Measurements from ENCODE around the gene JAML. TPM values are rescaled to one million over a fixed set of nuclear protein-coding genes. Genes with fewer than 3 reads are reported as not detected.

Gene JAML
- total and polyA plus RNA-seq, 2 experiments from 2014 or later = 0.56 to 1.0 TPM

GRCh38 chr11:118164885-118165284, 59.9 kb downstream of the JAML start (continued):
- TF ChIP-seq POLR2AphosphoS5 (IDR thresholded peaks at IDR 0.05; ENCODE audit: low read depth) (no peak), ZNF114 (CRISPR knock-in tag; IDR thresholded peaks at IDR 0.05) (no peak), EZH2phosphoT487 (IDR thresholded peaks at IDR 0.05; ENCODE audit: unreplicated experiment) (no peak)
- TF ChIP-seq, protein P1, sequence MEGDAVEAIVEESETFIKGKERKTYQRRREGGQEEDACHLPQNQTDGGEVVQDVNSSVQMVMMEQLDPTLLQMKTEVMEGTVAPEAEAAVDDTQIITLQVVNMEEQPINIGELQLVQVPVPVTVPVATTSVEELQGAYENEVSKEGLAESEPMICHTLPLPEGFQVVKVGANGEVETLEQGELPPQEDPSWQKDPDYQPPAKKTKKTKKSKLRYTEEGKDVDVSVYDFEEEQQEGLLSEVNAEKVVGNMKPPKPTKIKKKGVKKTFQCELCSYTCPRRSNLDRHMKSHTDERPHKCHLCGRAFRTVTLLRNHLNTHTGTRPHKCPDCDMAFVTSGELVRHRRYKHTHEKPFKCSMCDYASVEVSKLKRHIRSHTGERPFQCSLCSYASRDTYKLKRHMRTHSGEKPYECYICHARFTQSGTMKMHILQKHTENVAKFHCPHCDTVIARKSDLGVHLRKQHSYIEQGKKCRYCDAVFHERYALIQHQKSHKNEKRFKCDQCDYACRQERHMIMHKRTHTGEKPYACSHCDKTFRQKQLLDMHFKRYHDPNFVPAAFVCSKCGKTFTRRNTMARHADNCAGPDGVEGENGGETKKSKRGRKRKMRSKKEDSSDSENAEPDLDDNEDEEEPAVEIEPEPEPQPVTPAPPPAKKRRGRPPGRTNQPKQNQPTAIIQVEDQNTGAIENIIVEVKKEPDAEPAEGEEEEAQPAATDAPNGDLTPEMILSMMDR (conservative IDR thresholded peaks at IDR 0.05; ENCODE audit: low read depth in 2 of 2) = no peak

GRCh38 chr11:118163494-118163893, 61.3 kb downstream of the JAML start:
- no peak for ATAC-seq
- peaks cover 32% of the 10 kb centered on the region for H3K27me3 ChIP-seq (ENCODE audit: insufficient read depth)
- H3K27ac Mint-ChIP-seq = no peak overlapping the region
- TF ChIP-seq JUNB (IDR thresholded peaks at IDR 0.05; ENCODE audit: unreplicated experiment) (no peak), ZNF114 (CRISPR knock-in tag; IDR thresholded peaks at IDR 0.05) (no peak), CREB1 (CRISPR knock-in tag; IDR thresholded peaks at IDR 0.05; ENCODE audit: low read depth) (no peak), POLR2AphosphoS5 (IDR thresholded peaks at IDR 0.05; ENCODE audit: low read depth) (no peak), ZNF331 (CRISPR knock-in tag; IDR thresholded peaks at IDR 0.05; ENCODE audit: low read depth) (no peak), NANOG (IDR thresholded peaks at IDR 0.05; ENCODE audit: borderline replicate concordance) (no peak), EZH2 (IDR thresholded peaks at IDR 0.05; ENCODE audit: low read depth, unreplicated experiment) (no peak), ETS1 (IDR thresholded peaks at IDR 0.05) (no peak)
- TF ChIP-seq, protein P2, sequence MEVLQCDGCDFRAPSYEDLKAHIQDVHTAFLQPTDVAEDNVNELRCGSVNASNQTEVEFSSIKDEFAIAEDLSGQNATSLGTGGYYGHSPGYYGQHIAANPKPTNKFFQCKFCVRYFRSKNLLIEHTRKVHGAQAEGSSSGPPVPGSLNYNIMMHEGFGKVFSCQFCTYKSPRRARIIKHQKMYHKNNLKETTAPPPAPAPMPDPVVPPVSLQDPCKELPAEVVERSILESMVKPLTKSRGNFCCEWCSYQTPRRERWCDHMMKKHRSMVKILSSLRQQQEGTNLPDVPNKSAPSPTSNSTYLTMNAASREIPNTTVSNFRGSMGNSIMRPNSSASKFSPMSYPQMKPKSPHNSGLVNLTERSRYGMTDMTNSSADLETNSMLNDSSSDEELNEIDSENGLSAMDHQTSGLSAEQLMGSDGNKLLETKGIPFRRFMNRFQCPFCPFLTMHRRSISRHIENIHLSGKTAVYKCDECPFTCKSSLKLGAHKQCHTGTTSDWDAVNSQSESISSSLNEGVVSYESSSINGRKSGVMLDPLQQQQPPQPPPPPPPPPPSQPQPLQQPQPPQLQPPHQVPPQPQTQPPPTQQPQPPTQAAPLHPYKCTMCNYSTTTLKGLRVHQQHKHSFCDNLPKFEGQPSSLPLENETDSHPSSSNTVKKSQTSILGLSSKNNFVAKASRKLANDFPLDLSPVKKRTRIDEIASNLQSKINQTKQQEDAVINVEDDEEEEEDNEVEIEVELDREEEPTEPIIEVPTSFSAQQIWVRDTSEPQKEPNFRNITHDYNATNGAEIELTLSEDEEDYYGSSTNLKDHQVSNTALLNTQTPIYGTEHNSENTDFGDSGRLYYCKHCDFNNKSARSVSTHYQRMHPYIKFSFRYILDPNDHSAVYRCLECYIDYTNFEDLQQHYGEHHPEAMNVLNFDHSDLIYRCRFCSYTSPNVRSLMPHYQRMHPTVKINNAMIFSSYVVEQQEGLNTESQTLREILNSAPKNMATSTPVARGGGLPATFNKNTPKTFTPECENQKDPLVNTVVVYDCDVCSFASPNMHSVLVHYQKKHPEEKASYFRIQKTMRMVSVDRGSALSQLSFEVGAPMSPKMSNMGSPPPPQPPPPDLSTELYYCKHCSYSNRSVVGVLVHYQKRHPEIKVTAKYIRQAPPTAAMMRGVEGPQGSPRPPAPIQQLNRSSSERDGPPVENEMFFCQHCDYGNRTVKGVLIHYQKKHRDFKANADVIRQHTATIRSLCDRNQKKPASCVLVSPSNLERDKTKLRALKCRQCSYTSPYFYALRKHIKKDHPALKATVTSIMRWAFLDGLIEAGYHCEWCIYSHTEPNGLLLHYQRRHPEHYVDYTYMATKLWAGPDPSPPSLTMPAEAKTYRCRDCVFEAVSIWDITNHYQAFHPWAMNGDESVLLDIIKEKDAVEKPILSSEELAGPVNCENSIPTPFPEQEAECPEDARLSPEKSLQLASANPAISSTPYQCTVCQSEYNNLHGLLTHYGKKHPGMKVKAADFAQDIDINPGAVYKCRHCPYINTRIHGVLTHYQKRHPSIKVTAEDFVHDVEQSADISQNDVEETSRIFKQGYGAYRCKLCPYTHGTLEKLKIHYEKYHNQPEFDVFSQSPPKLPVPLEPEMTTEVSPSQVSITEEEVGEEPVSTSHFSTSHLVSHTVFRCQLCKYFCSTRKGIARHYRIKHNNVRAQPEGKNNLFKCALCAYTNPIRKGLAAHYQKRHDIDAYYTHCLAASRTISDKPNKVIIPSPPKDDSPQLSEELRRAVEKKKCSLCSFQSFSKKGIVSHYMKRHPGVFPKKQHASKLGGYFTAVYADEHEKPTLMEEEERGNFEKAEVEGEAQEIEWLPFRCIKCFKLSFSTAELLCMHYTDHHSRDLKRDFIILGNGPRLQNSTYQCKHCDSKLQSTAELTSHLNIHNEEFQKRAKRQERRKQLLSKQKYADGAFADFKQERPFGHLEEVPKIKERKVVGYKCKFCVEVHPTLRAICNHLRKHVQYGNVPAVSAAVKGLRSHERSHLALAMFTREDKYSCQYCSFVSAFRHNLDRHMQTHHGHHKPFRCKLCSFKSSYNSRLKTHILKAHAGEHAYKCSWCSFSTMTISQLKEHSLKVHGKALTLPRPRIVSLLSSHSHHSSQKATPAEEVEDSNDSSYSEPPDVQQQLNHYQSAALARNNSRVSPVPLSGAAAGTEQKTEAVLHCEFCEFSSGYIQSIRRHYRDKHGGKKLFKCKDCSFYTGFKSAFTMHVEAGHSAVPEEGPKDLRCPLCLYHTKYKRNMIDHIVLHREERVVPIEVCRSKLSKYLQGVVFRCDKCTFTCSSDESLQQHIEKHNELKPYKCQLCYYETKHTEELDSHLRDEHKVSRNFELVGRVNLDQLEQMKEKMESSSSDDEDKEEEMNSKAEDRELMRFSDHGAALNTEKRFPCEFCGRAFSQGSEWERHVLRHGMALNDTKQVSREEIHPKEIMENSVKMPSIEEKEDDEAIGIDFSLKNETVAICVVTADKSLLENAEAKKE (CRISPR knock-in tag; IDR thresholded peaks at IDR 0.05) = no peak
- TF ChIP-seq, protein P1 (conservative IDR thresholded peaks at IDR 0.05; ENCODE audit: low read depth in 2 of 2) = no peak

More at GRCh38 chr11:118163494-118163893, 61.3 kb downstream of the JAML start:
- peaks cover 16% of the 10 kb centered on the region for H3K27me3 Mint-ChIP-seq (ENCODE audit: insufficient read depth, low read depth, poor library complexity)
- Histone ChIP-seq H2AFZ (no peak overlapping the region), H3F3A (replicated peaks; ENCODE audit: low read depth) (no peaks in the 10 kb centered on the region), H3K79me2 (replicated peaks; ENCODE audit: insufficient read depth) (no peaks in the 10 kb centered on the region), H3K9me2 (ENCODE audit: insufficient read depth) (no peaks in the 10 kb centered on the region), H3K4me3 (no peak overlapping the region), H4K20me1 (replicated peaks; ENCODE audit: insufficient read depth) (no peaks in the 10 kb centered on the region), H3K36me3 (ENCODE audit: insufficient read depth) (no peaks in the 10 kb centered on the region), H3K4me2 (no peak overlapping the region), H3K27ac (ENCODE audit: low read depth) (no peak overlapping the region), H3K4me1 (ENCODE audit: insufficient read depth) (no peaks in the 10 kb centered on the region)
- no peaks in the 10 kb centered on the region for H3K9me3 Mint-ChIP-seq
- DNase-seq (ENCODE audit: low spot score) = no peak
- peaks cover 8% of the 10 kb centered on the region; the same call in 2 of the 3 replicates for H3K4me1 Mint-ChIP-seq
- H3K4me3 Mint-ChIP-seq = no peak overlapping the region
- H3K36me3 Mint-ChIP-seq (ENCODE audit: low read depth) = no peaks in the 10 kb centered on the region
